Upper lobe of left lung (tissue), 6 donors: ENCODE data around the gene DAGLB. TPM values are rescaled to one million over a fixed set of nuclear protein-coding genes. Genes with fewer than 3 reads are reported as not detected.

Source experiments
- ATAC-seq, 2 donors: fragments of 200-7000 bp; cut with Tn5 transposase; one replicate each; pipeline ENCODE4 v1.9.1; 2022; ENCODE audit warnings: mild to moderate bottlenecking in 2 of 2, moderate library complexity in 2 of 2; ENCODE audit not compliant: low FRiP score in 2 of 2
- DNase-seq, 2 donors: peaks; one replicate each; pipeline ENCODE4 v3.0.0-alpha.2; 2019 to 2020
- H3K27ac ChIP-seq, 4 donors: fragments of 200-600 bp; sonication (generic); one replicate each; pipeline ENCODE4 v1.5.1; 2016 to 2019
- H3K27me3 ChIP-seq, 4 donors: fragments of 200-600 bp; sonication (generic); one replicate each; pipeline ENCODE4 v1.5.1; 2017 to 2019
- H3K36me3 ChIP-seq, 4 donors: fragments of 200-600 bp; sonication (generic); one replicate each; pipeline ENCODE4 v1.5.1; 2016 to 2019
- H3K4me1 ChIP-seq, 4 donors: fragments of 200-600 bp; sonication (generic); one replicate each; pipeline ENCODE4 v1.5.1; 2018 to 2019
- H3K4me3 ChIP-seq, 4 donors: fragments of 200-600 bp; sonication (generic); one replicate each; pipeline ENCODE4 v1.5.1; 2017 to 2019; ENCODE audit warnings: mild to moderate bottlenecking in 2 of 4, moderate library complexity in 1 of 4
- H3K9me3 ChIP-seq, 4 donors: fragments of 200-600 bp; sonication (generic); one replicate each; pipeline ENCODE4 v1.5.1; 2018 to 2019
- EP300 ChIP-seq, 4 donors: sonication (generic); formaldehyde crosslinking; IDR thresholded peaks; one replicate each; pipeline ENCODE4 v1.5.1; 2017; ENCODE audit warnings: antibody characterized with exemption in 4 of 4, control low read depth in 2 of 4
- POLR2A ChIP-seq, 4 donors: fragments of 450-650 bp; IDR thresholded peaks; one replicate each; pipeline ENCODE4 v1.5.1; 2016 to 2017; ENCODE audit warnings: antibody characterized with exemption in 4 of 4, mild to moderate bottlenecking in 2 of 4
- POLR2AphosphoS5 ChIP-seq, 2 donors: sonication (generic); formaldehyde crosslinking; IDR thresholded peaks; one replicate each; pipeline ENCODE4 v1.5.1; 2017; ENCODE audit warnings: antibody characterized with exemption in 2 of 2
- WGBS, 2 donors: methylation state at CpG; one replicate each; pipeline ENCODE4 v1.1.5; 2017 to 2018; 5-methylcytosine and 5-hydroxymethylcytosine counted together
- total RNA-seq, 6 donors: library from RNA; depleted of rRNA in 4 of 6; stranded (reverse); fragments of >200 nt in 4 of 6; gene quantifications; one replicate each; pipeline versions ENCODE4 v1.1.0 to v1.2.1, GENCODE V29; 2016 to 2021
- TF ChIP-seq, protein P1 (sequence below), 6 experiments: fragments of 450-650 bp in 4 of 6; fragments of 200-600 bp in 2 of 6; sonication (generic) in 2 of 6; IDR thresholded peaks; one replicate each; pipeline ENCODE4 v1.5.1; 2016 to 2019; ENCODE audit warnings: antibody characterized with exemption in 6 of 6
- donor health status: DM: no; HTN: no; CAD: no; lungs with moderate emphysema.
- donor health status: DM: no; HTN: yes; CAD: no; lungs with severe emphysema.

The DAGLB gene
- total RNA-seq, 6 donors from 2014 or later = 26.6 to 53.8 (median 36.7) TPM

- no peak for DNase-seq
- Histone ChIP-seq H3K4me1 (peaks cover 31 to 46% (median 34%) of the 10 kb centered on the region in 4 donors), H3K9me3 (no peaks in the 10 kb centered on the region), H3K4me3 (peak overlapping the region; percentile 84 to 99 (median 98)), H3K27me3 (no peaks in the 10 kb centered on the region), H3K36me3 (peaks cover 0 to 18% (median 0%) of the 10 kb centered on the region in 4 donors), H3K27ac (peak overlapping the region; percentile 91 to 98 (median 92))
- TF ChIP-seq, protein P1, sequence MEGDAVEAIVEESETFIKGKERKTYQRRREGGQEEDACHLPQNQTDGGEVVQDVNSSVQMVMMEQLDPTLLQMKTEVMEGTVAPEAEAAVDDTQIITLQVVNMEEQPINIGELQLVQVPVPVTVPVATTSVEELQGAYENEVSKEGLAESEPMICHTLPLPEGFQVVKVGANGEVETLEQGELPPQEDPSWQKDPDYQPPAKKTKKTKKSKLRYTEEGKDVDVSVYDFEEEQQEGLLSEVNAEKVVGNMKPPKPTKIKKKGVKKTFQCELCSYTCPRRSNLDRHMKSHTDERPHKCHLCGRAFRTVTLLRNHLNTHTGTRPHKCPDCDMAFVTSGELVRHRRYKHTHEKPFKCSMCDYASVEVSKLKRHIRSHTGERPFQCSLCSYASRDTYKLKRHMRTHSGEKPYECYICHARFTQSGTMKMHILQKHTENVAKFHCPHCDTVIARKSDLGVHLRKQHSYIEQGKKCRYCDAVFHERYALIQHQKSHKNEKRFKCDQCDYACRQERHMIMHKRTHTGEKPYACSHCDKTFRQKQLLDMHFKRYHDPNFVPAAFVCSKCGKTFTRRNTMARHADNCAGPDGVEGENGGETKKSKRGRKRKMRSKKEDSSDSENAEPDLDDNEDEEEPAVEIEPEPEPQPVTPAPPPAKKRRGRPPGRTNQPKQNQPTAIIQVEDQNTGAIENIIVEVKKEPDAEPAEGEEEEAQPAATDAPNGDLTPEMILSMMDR (IDR thresholded peaks at IDR 0.05) = no peak
- TF ChIP-seq EP300 (IDR thresholded peaks at IDR 0.05) (no peak), POLR2A (IDR thresholded peaks at IDR 0.05) (no peak), POLR2AphosphoS5 (IDR thresholded peaks at IDR 0.05) (no peak)
- ATAC-seq = no peak
- 30 to 31% methylated on average over 6 of the region's 6 CpGs for whole genome bisulfite sequencing, 2 donors
Observed at GRCh38 chr7:6482743-6483119, 35.0 kb upstream of the DAGLB start.

GRCh38 chr7:6482307-6482706 lies 34.6 kb upstream of the DAGLB start:
- H3K27me3 ChIP-seq = no peaks in the 10 kb centered on the region
- no peak for DNase-seq
- no peak for ATAC-seq
- peaks cover 0 to 18% (median under 1%) of the 10 kb centered on the region in 4 donors for H3K36me3 ChIP-seq
- no peaks in the 10 kb centered on the region for H3K9me3 ChIP-seq
- peak overlapping the region in 2 of 4 donors; percentile 99 for H3K4me3 ChIP-seq
- H3K4me1 ChIP-seq = peaks cover 31 to 49% (median 34%) of the 10 kb centered on the region in 4 donors
- TF ChIP-seq POLR2AphosphoS5 (IDR thresholded peaks at IDR 0.05) (no peak), POLR2A (IDR thresholded peaks at IDR 0.05) (no peak), EP300 (IDR thresholded peaks at IDR 0.05) (no peak)
- TF ChIP-seq, protein P1 (IDR thresholded peaks at IDR 0.05) = no peak
- 75 to 82% methylated on average over 4 of the region's 4 CpGs for WGBS, 2 donors
- no peak overlapping the region for H3K27ac ChIP-seq

- 73 to 88% methylated on average over 6 of the region's 6 CpGs for WGBS, 2 donors
Observed at GRCh38 chr7:6481445-6481844, 33.7 kb upstream of the DAGLB start.

GRCh38 chr7:6480323-6480660 lies 32.5 kb upstream of the DAGLB start:
- Histone ChIP-seq H3K27ac (no peak overlapping the region), H3K36me3 (peaks cover 0 to 18% (median 2%) of the 10 kb centered on the region in 4 donors), H3K9me3 (no peaks in the 10 kb centered on the region), H3K4me3 (no peak overlapping the region), H3K4me1 (peaks cover 35 to 63% (median 42%) of the 10 kb centered on the region in 4 donors), H3K27me3 (no peaks in the 10 kb centered on the region)
- DNase-seq (no peak), ATAC-seq (no peak)
- 72 to 75% methylated on average over 5 of the region's 5 CpGs for WGBS, 2 donors
- TF ChIP-seq EP300 (IDR thresholded peaks at IDR 0.05) (no peak), POLR2AphosphoS5 (IDR thresholded peaks at IDR 0.05) (no peak), POLR2A (IDR thresholded peaks at IDR 0.05) (no peak)
- TF ChIP-seq, protein P1 (IDR thresholded peaks at IDR 0.05) = no peak

More at GRCh38 chr7:6481445-6481844, 33.7 kb upstream of the DAGLB start:
- Histone ChIP-seq H3K4me1 (peaks cover 35 to 57% (median 40%) of the 10 kb centered on the region in 4 donors), H3K27me3 (no peaks in the 10 kb centered on the region), H3K4me3 (no peak overlapping the region), H3K27ac (no peak overlapping the region), H3K9me3 (no peaks in the 10 kb centered on the region), H3K36me3 (peaks cover 0 to 18% (median 2%) of the 10 kb centered on the region in 4 donors)
- ATAC-seq (no peak), DNase-seq (no peak)
- TF ChIP-seq POLR2AphosphoS5 (IDR thresholded peaks at IDR 0.05) (no peak), POLR2A (IDR thresholded peaks at IDR 0.05) (no peak), EP300 (IDR thresholded peaks at IDR 0.05) (no peak)
- TF ChIP-seq, protein P1 (IDR thresholded peaks at IDR 0.05) = no peak

DNA sequence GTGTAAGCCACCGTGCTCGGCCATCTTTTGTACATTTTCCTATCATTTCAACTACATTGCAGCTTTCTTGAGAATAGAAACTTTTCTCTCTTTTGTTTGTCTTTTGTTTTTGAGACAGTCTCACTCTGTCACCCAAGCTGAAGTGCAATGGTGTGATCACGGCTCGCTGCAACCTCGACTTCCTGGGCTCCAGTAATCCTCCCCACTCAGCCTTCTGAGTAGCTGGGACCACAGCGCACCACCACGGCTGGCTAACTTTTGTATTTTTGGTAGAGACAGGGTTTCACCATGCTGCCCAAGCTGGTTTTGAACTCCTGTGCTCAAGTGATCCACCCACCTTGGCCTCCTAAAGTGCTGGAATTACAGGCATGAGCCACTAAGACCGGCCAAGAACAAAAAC lies 31.3 kb upstream of the DAGLB start:
- Histone ChIP-seq H3K9me3 (no peaks in the 10 kb centered on the region), H3K36me3 (peaks cover 0 to 26% (median 5%) of the 10 kb centered on the region in 4 donors), H3K27ac (no peak overlapping the region), H3K4me3 (no peak overlapping the region), H3K27me3 (no peaks in the 10 kb centered on the region), H3K4me1 (peaks cover 28 to 62% (median 39%) of the 10 kb centered on the region in 4 donors)
- ATAC-seq (no peak), DNase-seq (no peak)
- 87 to 88% methylated on average over 8 of the region's 8 CpGs for WGBS, 2 donors
- TF ChIP-seq EP300 (IDR thresholded peaks at IDR 0.05) (no peak), POLR2AphosphoS5 (IDR thresholded peaks at IDR 0.05) (no peak), POLR2A (IDR thresholded peaks at IDR 0.05) (no peak)
- TF ChIP-seq, protein P1 (IDR thresholded peaks at IDR 0.05) = no peak
